UCSD-AML1 (cell line): ENCODE measurements around the gene SGF29.
"Not testable (repeated sequence)": the region's sequence is repeated elsewhere in the genome, so short reads cannot be mapped to it uniquely, and the experiment has no call there.

Experiments
- DNase-seq: peaks from one replicate; lab custom pipeline; 2025; ENCODE audit not compliant: unreplicated experiment; lab: John Stamatoyannopoulos, UW

SGF29 gene

DNA sequence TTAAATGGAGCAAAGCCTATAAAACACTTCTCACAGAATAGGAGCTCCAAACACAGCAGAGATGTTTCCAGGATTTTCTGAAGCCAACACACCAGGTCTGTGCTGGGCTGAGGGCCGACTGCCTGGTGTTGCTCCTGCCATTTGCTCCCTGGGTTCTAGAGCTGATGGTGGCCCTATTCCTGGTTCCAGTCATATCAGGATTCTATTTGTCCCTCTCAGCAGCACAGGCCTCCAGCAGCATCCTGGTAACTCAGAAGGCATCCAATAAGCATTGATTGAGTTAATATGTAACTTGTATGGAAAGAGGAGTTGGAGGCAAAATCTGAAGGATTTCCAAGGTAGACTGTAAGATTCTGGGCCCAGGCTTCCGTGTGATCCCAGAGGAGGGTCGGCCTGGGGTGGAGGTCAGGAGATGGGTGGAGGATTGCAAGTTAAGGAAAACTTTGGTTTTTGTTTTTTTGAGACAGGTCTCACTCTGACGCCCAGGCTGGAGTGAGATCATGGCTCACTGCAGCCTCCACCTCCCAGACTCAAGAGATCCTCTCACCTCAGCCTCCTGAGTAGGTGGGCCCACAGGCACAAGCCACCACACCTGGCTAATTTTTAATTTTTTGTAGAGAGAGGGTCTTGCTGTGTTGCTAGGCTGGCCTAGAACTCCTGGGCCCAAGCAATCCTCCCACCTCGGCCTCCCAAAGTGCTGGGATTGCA lies 20.6 kb upstream of the SGF29 start:
- no peak for DNase-seq

DNA sequence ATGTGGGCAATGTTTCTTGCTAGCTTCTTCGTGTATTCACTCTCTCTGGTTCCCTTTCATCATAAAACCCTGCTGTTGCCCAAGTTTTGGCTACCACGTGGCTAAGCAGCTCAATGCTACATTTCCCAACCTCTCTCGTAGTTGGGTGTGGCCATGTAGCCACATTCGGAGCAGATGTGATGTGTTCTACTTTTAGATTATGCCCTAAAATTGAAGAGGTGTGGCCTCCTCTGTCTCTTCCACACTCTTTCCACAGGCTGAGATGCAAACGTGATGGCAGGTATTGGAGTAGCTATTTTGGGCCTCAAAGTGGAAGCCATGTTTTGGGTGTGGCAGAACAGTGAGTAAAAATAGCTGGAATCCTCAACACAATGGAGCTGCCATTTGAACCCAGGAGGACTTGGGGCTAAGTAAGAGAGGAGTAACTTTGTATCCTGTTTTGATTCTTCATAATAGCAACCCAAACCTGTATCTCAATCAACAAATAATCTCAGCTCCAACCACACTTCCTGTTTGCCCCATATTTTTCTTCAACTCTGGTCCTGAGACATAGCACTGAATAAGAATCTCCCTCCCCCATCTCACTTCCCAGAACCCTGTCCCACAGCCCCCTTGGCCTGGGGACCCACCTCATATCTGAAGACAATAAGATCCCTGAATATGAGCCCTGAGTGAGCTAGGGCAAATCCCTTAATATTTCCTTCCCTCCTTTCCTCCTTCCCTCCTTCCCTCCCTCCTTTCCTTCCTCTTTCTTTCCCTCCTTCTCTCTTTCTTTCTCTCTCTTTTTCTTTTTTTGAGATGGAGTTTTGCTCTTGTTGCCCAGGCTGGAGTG lies 19.0 kb upstream of the SGF29 start:
- DNase-seq = no peak

DNA sequence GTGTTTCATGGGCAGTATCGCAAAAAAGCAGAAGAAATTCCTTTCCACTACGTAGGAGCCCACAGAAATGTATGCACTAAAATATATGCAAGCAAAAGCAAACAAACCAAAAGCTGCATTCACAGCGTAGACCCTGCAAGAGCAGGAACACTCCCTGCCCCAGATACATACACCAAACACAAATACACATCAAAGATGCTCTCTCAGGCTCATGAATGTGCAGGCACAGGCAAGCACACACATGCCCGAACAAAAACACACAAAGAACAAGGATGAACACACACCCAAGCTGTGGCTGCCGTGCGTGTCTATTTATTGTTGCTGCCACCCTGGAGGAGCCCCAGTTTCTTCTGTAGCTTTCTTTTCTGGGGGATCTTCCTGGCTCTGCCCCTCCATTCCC lies 16.6 kb upstream of the SGF29 start:
- no peak for DNase-seq

DNA sequence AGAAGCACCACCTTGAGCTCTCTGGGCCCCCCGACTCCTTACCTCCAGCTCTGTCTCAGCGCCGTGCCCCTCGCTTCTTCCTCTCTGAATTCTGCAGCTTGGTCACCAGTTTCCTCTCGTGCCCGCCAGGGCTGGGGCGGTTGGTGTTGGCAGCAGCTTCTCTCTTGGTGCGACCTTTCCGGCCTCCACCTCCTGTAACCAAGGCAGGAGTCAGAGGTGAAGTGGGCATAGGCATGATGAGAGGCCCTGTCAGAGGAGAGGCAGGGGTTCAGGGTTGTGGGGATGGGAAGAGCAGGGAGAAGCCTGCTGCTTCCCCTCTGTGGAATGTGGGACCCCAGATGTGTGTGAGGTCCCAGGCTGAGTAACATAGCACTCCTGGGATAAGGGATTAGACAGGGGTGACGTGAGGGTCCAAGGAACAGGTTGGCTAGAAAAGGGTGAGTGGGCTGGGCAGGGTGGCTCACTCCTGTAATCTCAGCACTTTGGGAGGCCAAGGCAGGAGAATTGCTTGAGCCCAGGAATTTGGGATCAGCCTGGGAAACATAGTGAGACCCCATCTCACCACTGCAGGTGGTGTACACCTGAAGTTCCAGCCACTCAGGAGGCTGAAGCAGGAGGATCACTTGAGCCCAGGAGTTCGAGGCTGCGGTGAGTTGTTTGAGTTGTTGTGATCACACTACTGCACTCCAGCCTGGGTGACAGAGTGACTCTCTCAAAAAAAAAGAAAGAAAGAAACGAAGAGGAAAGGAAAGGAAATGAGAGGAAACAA lies 15.6 kb upstream of the SGF29 start:
- DNase-seq = no peak

DNA sequence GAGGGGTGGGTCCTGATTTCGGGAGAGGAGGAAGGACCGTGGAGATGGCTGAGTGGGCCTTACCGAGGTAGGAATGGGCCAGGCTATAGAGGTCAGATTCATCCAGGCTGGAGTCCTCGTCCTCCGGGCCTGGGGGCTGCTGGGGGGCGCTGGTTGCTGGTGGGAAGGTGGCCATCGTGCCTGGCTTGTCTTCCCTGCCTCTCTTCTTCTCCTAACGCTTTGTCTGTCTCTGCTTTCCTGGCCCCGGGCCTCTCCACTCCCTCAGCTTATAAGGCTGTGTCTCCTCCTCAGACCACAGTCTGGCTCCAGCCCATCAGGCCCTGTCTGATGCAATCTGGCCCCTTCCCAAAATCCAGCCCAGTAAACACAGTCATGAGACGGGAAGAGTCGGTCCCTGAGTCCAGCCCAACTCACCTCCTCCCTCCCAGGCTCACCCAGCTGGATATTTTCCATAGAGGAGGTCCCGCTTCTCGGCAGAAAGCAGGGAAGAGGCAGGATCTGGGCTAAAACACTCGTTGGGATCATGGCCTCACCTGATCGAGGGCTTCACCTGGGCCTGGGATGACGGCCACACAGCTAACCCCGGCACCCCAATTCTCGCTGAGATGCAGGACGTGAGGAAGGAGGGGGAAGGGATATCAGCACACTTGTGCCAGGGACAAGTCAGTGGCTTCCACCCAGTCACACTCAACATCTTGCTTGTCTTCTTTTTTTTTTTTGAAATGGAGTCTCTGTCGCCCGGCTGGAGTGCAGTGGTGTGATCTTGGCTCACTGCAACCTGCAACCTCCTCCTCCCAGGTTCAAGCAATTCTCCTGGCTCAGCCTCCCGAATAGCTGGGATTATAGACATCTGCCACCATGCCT lies 14.8 kb upstream of the SGF29 start, which contains the start of gene NUPR1:
TSS of gene NUPR1 (minus strand) at position 242 of the 864 bp plus-strand sequence. CDS start at position 175, 67 bp downstream.
- no peak for DNase-seq

DNA sequence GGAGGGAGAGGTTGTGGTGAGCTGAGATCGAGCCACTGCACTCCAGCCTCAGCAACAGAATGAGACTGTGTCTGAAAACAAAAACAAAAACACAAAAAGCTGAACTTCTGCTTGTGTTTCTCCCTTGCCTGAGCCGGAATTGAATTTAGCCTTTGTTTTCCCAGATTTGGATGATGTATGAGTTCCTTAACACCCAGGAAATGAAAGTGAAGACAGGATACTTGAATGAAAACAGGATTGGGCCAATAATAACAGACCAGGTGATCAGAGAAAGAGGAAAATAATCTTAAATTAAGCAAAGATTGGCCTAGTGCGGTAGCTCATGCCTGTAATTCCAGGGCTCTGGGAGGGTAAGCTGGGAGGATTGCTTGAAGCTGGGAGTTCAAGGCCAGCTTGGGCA lies 13.4 kb upstream of the SGF29 start:
- no peak for DNase-seq

DNA sequence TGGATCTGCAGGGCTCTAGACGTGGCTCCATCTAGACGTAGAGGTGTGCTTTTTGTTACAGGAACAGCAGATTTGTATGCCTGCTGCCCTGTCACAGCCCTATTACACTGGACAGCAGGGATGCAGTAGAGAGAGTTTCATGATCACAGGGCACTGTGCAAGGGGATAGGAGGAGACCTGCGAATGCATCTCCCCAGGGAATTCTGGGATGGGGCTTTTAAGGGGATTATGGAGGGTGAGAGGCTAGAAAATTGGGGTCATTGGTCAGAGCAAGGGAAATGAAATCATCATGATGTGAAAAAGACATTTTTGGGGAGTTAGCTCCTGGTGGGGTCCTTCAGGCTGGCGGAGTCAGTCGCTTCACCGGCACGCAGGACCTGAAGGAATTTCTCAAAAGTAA lies 11.1 kb upstream of the SGF29 start:
- DNase-seq = no peak

DNA sequence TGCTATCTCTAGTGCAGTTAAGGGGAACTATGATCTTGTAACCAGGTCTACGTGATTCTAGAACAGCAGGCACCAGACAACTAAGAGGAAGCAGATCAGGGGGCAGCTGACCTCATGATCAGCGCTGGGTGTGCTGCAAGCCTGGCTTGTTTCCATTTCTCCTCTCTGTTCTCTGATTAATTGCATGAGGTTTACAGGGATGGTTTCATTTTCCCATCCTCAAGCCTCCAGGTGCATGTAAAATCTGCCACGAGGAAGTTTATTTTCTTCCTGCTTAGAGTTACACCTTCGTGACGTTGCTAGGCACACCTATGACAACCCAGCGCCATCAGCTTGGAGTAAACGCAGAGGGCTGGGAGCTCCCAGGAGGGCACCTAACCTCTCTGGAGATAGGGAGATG lies 10.6 kb upstream of the SGF29 start:
- DNase-seq = no peak

DNA sequence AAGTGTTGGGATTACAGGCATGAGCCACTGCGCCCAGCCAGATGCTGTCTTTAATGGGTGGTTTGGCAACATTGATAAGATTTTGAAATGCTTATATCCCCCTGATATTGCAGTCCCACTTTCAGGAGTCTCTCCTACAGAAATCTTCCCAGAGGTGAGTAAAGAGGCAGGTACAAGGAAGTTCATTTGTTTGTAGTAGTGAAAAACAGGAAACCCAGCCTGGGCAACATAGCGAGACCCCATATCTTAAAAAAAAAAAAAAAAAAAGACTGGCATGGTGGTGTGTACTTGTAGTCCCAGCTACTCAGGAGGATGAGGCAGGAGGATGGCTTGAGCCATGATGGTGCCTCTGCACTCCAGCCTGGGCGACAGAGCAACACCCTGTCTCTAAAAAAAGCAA lies 8.7 kb upstream of the SGF29 start:
- DNase-seq = no peak

DNA sequence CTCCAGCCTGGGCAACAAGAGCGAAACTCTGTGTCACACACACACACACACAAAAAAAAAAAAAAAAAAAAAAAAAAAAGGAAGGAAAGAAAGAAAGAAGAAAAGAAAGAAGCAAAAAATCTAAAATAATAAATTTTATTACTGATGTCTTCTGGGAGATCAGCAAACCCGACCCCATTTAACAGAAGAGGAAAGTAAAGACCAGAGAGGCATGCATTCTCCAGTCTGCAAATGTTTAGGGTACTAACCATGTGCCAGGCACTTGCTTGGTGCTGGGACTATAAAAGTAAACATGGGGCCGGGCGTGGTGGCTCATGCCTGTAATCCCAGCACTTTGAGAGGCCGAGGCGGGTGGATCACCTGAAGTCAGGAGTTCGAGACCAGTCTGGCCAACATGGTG lies 7.8 kb upstream of the SGF29 start:
- not testable (repeated sequence) for DNase-seq

DNA sequence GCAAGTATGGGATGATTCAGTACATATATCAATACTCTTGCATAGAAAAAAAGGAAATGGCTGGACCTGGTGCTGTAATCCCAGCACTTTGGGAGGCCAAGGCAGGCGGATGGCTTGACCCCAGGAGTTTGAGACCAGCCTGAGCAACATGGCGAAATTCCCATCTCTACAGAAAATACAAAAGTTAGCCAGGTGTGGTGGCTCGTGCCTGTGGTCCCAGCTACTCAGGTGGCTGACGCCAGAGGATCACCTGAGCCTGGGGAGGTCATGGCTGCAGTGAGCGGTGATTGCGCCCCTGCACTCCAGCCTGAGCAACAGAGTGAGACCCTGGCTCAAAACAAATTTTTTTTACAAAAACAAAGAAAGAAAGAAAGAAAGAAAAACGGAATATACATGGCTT lies 7.1 kb upstream of the SGF29 start:
- DNase-seq = no peak

DNA sequence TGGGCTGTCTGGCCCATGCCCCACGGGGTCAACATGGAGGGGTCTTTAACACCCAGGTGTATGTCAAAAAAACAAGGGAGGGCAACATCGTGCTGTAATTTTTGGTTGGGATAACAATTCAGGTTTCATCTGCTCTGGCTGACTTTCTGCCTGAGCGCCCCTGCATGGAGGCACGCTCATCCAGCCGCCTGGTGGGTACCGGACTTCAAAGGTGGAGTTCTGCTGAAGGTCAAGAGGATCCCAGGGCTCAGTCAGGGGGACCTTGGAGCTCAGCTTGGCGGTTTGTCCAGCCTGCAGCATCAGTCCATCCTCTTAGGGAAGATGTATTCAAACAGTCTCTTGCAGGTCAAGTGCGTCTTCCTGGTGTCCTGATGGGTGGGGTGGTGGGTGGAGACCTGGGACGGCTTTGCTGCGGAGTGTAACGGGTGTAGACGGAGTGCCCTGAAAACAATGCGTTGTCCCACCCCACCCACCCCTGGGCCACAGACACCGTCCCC lies 5.4 kb upstream of the SGF29 start:
- no peak for DNase-seq

DNA sequence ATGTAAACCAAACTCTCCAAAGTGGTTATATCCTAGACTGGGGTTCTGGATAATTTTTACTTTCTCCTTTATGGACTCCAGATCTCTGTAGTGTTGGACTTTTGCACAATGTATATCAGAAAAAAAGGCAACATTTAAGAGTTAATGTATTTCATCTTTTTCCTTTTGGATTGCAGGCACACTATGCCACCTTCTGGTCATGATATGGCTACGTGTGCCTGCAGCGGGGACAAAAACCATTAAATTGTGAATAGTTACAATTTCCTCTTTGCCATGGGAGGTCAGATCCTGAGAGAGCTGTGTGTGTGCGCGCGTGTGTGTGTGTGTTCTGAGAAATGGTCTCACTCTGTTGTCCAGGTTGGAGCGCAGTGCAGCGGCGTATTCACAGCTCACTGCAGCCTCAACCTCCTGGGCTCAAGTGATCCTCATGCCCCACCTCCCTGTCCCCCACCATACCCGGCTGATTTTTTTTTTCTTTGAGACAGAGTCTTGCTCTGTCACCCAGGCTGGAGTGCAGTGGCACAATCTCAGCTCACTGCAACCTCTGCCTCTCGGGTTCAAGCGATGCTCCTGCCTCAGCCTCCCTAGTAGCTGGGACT lies 4.3 kb upstream of the SGF29 start:
- DNase-seq = peak; percentile 39

DNA sequence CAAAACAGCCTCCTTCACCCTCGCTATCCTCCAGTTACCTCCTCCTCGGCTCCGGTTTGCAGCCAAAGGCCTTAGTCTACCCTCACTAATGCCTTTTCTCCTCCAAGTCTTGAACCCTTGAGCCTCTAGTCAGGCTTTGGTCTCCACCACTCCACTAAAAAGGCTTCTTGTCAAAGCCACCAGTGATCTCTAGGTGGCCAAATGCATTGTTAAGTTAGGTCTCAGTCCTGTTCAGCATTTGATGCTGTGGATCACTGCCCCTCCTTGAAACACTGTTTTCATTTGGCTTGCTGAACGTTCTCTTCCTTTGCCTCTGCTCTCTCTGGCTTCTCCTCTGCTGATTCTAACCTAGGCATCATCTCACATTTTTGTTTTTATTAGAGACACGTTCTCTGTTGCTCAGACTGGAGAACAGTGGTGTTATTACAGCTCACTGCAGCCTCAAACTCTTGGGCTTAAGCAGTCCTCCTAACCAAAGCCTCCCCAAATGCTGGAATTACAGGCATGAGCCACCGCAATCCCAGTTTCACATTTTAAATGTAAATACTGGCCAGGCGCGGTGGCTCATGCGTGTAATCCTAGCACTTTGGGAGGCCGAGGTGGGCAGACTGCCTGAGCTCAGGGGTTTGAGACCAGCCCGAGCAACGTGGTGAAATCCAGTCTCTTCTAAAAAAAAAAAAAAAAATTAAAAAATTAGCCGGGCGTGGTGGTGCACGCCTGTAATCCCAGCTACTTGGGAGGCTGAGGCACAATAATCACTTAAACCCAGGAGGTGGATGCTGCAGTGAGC lies 1.1 kb downstream of the SGF29 start:
- DNase-seq = no peak

DNA sequence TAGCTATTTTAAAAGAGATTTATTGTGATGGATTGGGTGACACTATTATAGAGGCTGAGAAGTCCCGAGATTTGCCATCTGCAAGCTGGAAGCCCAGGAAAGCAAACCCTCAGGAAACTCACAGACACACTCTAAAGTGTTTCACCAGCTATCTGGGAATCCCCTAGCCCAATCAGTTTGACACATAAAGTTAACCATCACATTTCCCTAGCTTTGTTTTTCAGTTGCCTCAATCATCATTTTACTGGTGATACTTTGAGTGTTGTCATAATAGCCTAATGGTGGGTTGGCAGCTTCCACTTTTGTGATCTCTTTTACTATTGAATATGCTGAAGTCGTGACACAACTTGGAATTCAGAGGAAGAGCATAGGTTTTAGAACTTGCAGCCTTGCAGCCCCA lies 1.8 kb downstream of the SGF29 start:
- no peak for DNase-seq

DNA sequence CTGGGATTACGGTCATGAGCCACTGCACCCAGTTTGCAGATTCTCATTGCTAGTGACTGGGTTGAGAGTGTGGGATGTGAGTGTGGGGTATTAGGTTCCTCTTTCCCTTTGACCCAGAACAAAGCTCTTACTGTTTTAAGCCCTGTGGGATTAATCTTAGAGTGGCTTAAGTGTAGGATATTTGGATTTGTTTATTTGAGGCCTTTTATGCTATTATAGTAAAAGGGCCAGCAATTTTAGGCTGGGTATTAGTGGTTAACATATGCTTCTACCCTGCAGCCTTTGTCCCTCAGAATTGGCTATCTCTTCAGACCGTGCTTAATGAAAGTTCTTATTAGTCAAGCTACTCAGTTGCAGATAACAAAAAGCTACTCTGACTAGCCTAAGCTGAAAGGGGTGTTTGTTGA lies 3.2 kb downstream of the SGF29 start:
- no peak for DNase-seq

DNA sequence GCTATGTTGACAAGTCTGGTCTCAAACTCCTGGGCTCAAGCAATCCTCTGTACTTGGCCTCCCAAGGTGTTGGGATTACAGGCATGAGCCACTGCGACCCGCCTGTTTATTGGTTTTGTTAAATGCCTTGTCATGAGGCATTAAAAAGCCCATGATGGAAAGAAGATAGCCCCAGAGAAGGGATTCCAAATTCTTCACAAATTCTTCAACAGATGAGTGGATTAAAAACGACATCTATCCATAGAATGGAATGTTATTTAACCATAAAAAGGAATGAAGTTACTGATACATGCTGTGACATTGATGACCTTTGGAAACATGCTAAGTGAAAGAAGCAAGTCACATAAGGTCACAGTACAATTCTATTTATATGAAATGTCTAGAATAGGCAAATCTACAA lies 4.7 kb downstream of the SGF29 start:
- DNase-seq = no peak

DNA sequence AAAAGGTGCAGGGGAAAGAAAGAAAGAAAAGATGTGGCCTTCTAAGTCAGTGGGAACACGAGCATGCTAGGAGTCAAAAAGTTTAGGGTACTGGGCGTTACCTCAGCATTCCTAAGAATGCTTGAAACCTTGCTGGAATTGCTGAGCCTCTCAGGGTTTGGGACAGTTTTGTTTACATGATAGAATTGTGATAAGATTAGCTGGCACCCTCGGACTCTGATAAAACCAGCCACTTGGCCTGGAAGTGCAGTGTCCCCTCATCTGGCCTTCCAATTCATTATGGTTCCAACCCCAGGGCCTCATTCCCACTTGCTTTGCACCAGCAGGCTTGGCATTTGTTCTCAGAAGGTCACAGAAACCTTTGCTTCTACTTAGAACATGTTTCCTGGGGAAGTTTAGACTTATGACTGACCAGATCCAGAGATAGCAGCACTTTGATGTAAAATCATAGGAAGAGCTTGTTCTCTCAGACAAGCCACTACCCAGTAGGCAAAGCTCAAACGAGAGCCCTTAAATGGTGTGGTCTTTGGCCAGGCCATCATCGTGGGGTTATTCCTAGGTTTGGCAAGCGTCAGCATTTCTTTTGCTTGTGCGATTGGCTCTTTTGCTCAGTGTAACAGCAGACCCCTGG lies 8.0 kb downstream of the SGF29 start:
- DNase-seq = no peak

DNA sequence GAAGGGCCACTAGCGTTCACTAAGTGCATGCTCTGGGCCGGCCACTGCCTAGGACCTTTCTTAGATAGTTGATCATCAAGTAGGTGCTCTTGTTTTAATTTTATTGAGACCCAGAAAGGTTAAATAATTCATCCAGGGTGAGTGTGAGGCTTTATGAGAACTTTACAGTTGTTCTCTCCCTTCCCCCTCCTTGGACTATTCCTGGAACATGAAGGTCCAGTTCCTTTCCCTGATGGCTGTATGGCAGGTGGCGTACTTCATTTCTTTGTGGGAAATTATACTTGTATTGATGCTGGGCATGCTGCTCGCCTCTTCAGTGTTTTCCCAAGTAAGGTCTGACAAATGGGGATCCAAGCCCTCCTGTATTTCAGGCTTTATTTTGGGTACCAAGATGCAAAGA lies 8.5 kb downstream of the SGF29 start:
- DNase-seq = no peak
